Activated CD4-positive, alpha-beta T cell treated with anti-CD3 and anti-CD28 coated beads for 4 hours (primary cell): Measurements from ENCODE around the gene PET100.

Experiments
- DNase-seq, 2 donors: peaks; one replicate each; pipeline ENCODE4 v3.0.0-alpha.2; 2020

PET100 gene

DNA sequence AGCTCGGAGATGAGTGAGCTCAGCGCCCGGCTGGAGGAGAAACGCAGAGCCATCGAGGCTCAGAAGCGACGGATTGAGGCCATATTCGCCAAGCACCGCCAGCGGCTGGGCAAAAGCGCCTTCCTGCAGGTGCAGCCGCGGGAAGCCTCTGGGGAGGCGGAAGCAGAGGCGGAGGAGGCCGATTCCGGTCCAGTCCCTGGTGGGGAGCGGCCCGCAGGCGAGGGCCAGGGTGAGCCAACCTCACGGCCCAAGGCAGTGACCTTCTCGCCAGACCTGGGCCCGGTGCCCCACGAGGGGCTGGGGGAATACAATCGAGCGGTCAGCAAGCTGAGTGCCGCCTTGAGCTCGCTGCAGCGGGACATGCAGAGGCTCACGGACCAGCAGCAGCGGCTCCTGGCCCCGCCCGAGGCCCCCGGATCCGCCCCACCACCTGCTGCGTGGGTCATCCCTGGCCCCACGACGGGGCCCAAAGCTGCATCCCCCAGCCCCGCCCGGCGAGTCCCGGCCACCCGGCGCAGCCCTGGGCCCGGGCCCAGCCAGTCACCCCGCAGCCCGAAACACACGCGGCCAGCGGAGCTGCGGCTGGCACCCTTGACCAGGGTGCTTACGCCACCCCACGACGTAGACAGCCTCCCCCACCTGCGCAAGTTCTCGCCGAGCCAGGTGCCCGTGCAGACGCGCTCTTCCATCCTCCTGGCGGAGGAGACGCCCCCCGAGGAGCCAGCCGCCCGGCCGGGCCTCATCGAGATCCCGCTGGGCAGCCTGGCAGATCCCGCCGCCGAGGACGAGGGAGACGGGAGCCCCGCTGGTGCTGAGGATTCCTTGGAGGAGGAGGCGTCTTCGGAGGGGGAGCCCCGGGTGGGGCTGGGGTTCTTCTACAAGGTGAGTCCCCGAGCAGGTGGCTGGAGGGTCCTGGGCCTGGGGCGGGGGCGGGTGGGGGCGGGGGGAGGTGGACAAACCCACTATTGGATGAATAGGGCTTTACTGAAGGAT, 17.0 kb upstream of the PET100 start:
- DNase-seq, result no peak

GRCh38 chr19:7614859-7615741, 14.5 kb upstream of the PET100 start:
- DNase-seq, result no peak

DNA sequence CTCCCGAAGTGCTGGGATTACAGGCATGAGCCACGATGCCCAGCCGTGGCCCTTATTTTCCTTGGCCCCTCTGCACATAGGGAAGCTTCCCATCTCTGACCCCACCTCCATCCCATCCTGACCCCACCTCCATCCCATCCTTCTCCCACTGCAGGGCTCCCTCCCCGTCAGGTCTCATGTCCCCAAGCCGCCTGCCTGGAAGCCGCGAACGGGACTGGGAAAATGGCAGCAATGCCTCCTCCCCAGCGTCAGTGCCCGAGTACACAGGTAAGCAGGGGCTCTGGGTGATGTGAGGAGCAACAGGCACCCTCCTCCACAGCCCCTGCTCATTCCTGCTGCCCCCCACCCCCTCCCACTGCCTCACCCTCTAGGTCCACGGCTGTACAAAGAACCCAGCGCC, 12.4 kb upstream of the PET100 start:
- DNase-seq, result no peak

GRCh38 chr19:7617735-7618134, 11.9 kb upstream of the PET100 start:
- DNase-seq, result no peak

GRCh38 chr19:7618348-7618747, 11.2 kb upstream of the PET100 start:
- DNase-seq, result no peak

DNA sequence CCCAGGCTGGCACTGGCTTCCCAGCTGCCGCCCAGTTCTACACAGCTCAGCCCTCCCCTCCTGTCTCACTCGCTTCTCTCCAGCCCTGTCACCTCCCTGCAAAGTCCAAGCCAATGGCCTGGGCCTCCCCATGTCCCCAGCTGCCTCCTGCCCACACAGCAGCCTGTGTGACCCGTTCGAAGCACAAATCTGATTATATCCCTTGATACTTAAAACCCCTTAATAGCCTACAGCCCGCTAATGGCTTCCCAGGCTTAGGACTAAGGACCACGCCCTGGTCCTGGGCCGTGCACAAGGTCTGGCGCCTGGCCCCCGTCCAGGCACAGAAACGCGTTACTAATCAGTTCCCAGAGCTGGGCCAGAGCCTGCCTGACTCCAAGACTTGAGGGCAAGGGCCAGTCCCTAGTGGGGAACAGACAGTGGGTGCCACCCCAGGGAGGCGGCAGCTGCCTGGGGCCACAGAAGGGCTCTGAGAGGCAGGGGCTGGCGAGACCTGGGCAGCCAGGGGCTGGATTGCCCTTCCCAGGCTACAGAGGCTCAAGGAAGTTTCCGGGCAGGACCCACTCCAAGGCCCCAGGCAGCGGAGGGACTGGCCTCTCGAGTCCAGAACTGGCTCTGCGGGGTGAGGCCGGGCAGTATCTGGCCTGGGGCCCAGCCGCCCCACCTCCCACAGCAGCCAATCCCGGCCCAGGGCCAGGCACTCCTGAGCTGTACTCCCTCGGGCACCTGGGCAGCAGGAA, 10.7 kb upstream of the PET100 start:
- no peak for DNase-seq

GRCh38 chr19:7619671-7620441, 9.7 kb upstream of the PET100 start:
- no peak for DNase-seq

GRCh38 chr19:7620442-7621412, 8.9 kb upstream of the PET100 start:
- no peak for DNase-seq

GRCh38 chr19:7622933-7623685, 6.5 kb upstream of the PET100 start:
- no peak for DNase-seq

DNA sequence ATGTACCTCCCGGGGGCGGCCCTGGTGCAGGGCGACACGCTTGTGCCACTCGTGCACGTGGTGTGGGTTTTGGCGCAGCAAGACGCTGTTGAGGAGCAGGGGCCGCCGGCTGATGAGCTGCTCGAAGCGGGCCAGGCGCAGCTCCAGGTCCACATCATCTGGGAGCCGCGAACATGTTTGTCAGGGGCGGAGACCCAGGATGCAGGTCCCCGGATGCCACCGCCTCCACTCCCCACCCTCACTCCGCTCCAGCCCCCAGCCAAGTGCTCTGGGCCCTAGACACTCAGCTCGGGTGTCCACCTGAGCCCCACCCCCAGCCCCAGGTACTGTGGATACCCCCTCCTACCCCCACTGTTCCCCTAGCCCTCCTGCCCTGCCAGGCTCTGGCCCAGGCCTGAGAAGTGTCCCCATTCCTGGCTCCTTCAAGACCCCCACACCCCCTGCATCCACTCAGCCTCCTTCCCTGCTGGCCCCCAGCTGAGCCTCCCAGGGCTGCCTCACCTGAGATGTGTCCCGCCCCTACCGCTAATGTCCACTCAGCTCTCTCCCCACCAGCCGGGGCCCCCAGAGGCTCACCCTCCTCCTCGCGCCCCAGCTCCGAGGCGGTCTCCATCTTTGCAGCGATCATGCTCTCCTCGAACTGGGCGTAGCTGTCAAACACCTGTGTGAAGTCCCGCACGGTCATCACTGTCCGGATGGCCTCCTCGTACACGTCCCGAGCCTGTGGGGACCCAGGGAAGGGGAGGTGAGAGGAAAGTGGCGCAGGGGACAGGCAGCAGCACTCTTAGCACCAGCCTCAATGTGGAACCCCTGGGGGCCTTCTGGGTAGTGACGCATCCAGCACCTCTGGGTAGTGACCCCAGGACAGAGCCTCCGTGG, 5.6 kb upstream of the PET100 start:
- no peak for DNase-seq

GRCh38 chr19:7624810-7625209, 4.8 kb upstream of the PET100 start:
- no peak for DNase-seq

GRCh38 chr19:7625763-7626372, 3.7 kb upstream of the PET100 start:
- no peak for DNase-seq

GRCh38 chr19:7627166-7627565, 2.4 kb upstream of the PET100 start:
- no peak for DNase-seq

DNA sequence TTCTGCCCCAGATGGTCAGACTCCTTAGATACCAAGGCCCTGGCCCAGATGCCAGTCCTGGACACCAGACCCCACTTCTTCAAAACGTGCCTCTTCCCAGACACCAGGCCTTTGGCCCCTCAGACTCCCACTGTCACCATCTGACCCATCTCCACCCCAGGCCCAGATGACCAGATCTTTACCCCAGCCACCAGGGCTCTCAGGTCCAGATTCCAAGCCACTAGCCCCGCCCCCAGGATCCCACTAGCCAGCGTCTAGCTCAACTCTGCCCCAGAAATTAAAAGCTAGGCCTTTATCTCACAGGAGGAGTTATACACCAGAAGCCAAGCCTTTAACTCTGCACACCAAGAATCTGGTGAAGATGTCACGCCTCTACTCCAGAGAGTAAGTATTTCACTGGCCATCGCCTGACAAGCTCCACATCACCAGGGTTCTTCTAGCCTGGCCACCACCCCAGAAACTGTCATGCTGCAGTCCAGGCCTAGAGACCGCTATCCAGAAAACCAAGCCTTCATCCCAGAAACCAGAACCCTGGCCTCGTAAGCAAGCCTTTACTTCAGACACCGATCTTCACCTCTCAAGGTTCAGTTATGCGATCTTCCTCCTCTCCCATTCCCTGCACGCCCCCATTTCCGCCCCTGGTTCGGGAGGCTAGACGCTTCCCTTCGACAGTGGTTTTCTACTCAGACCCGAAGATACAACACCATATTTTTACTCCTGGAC, 843 bp upstream of the PET100 start:
- DNase-seq, result no peak

DNA sequence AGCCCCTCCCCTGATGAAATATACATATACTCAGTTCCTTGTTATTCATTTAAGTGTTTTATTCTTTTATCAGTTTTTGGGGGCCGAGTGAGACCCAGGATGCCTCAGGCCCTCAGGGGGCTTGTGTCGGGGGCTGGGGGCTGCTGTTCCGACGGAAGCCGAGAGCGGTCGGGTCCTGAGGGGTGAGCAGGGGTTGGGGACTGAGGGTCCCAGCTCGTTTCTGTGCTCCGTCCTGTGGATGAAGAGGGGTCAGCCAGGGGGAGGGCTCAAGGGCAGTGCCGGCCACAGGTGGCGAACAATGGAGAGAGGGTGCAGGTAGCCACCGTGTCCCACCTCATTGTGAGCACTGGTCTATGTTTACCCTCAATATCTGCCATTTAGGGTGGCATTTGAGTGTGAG, 2.0 kb downstream of the PET100 start:
- DNase-seq, result no peak

GRCh38 chr19:7632340-7633203, 3.0 kb downstream of the PET100 start:
- no peak for DNase-seq

GRCh38 chr19:7633698-7634097, 4.1 kb downstream of the PET100 start, which contains the start of gene PCP2:
Gene PCP2 (minus strand): TSS chr19:7633719. CDS start chr19:7633457, 262 bp downstream.
- DNase-seq, result no peak
